G401 (cell line): ENCODE results near the gene NOL9. TPM values are rescaled to one million over a fixed set of nuclear protein-coding genes. Genes with fewer than 3 reads are reported as not detected.
A peak's percentile ranks its signal among the peaks of the same experiment; 100 is the strongest.
"Not testable (repeated sequence)": the region's sequence is repeated elsewhere in the genome, so short reads cannot be mapped to it uniquely, and the experiment has no call there.

ENCODE experiments used
- DNase-seq: peaks from one replicate; pipeline ENCODE4 v3.0.0-alpha.2; 2015; ENCODE audit warnings: low spot score
- in situ Hi-C: cut with HindIII; loops from 2 replicates; pipeline ENCODE4 v1.10.0; 2016; ENCODE audit warnings: low sequenced_read_pairs, mixed read lengths
- total RNA-seq: library from RNA; depleted of rRNA; stranded (reverse); fragments of >200 nt; shearing (Covaris generic); gene quantifications from 2 replicates; pipeline ENCODE4 v1.2.3, GENCODE V29; 2014

The NOL9 gene
- total RNA-seq, 1 experiment from 2014 or later, result 33.9 TPM

GRCh38 chr1:6577831-6578525, 23.7 kb upstream of the NOL9 start:
- no peak for DNase-seq
- in situ Hi-C loops, result no loop called here

- in situ Hi-C loops, result no loop called here
- DNase-seq, result no peak
These were observed 20.5 kb upstream of the NOL9 start for GRCh38 chr1:6574818-6575217.

GRCh38 chr1:6574025-6574620, 19.8 kb upstream of the NOL9 start:
- DNase-seq, result no peak
- in situ Hi-C loops, result no loop called here

- in situ Hi-C loops, result no loop called here
- no peak for DNase-seq
These were observed 18.5 kb upstream of the NOL9 start for GRCh38 chr1:6572653-6573383.

GRCh38 chr1:6570987-6571386, 16.7 kb upstream of the NOL9 start:
- DNase-seq, result no peak
- in situ Hi-C loops, result no loop called here

GRCh38 chr1:6570100-6570499, 15.8 kb upstream of the NOL9 start:
- in situ Hi-C loops, result no loop called here
- no peak for DNase-seq

- no peak for DNase-seq
- in situ Hi-C loops, result no loop called here
These were observed 14.7 kb upstream of the NOL9 start for GRCh38 chr1:6569033-6569432.

- no peak for DNase-seq
- in situ Hi-C loops, result no loop called here
These were observed 6.0 kb upstream of the NOL9 start for GRCh38 chr1:6560267-6560666.

GRCh38 chr1:6559161-6559560, 4.8 kb upstream of the NOL9 start:
- DNase-seq, in situ Hi-C loops: not testable (repeated sequence)

- in situ Hi-C loops, result no loop called here
- no peak for DNase-seq
These were observed 3.3 kb upstream of the NOL9 start for GRCh38 chr1:6557597-6557996.

GRCh38 chr1:6554907-6555778, 830 bp upstream of the NOL9 start, which contains the start of gene TAS1R1:
Gene TAS1R1, plus strand, starts transcription at chr1:6555307. Its CDS starts 67 bp downstream, at chr1:6555374.
- peak; percentile 70 for DNase-seq
- in situ Hi-C loops, result no loop called here

GRCh38 chr1:6547301-6547700, 7.0 kb downstream of the NOL9 start:
- in situ Hi-C loops, result no loop called here
- peak; percentile 12 for DNase-seq

GRCh38 chr1:6546326-6546725, 8.0 kb downstream of the NOL9 start:
- no peak for DNase-seq
- in situ Hi-C loops, result no loop called here

GRCh38 chr1:6545276-6546112, 8.8 kb downstream of the NOL9 start:
- in situ Hi-C loops, result no loop called here
- DNase-seq, result no peak

- no peak for DNase-seq
- in situ Hi-C loops, result no loop called here
These were observed 9.5 kb downstream of the NOL9 start for GRCh38 chr1:6544831-6545230.

- DNase-seq, result no peak
- in situ Hi-C loops, result no loop called here
These were observed 15.4 kb downstream of the NOL9 start for GRCh38 chr1:6538956-6539355.

- DNase-seq, result no peak
- in situ Hi-C loops, result no loop called here
These were observed 18.0 kb downstream of the NOL9 start for GRCh38 chr1:6536291-6536690.

- DNase-seq, result no peak
- in situ Hi-C loops, result no loop called here
These were observed 19.1 kb downstream of the NOL9 start for GRCh38 chr1:6535214-6535613.
